Transverse colon (tissue), 4 donors: ENCODE measurements around the gene TCF7L2.

ENCODE experiments used
- CTCF ChIP-seq, 5 experiments: fragments of 200-600 bp in 3 of 5; fragments of 450-650 bp in 2 of 5; sonication (generic) in 3 of 5; IDR thresholded peaks; 1 replicate in 2 of 5; 2 replicates in 3 of 5; pipeline ENCODE4 v1.5.1; 2016 to 2017; ENCODE audit warnings: antibody characterized with exemption in 5 of 5, inconsistent platforms in 3 of 5, mild to moderate bottlenecking in 2 of 5, moderate library complexity in 1 of 5
- POLR2A ChIP-seq: fragments of 450-650 bp; IDR thresholded peaks from one replicate; pipeline ENCODE4 v1.6.1; 2016; ENCODE audit warnings: antibody characterized with exemption, mild to moderate bottlenecking, moderate library complexity
- POLR2AphosphoS5 ChIP-seq, 3 donors: sonication (generic); formaldehyde crosslinking; IDR thresholded peaks; one replicate each; pipeline ENCODE4 v1.6.1; 2016; ENCODE audit warnings: antibody characterized with exemption in 3 of 3

GRCh38 chr10:112972606-112973005 is 22.6 kb downstream of the TCF7L2 start:
- no peak for TF ChIP-seq CTCF (IDR thresholded peaks at IDR 0.05)
- no peak for TF ChIP-seq POLR2A
- no peak for TF ChIP-seq POLR2AphosphoS5 (IDR thresholded peaks at IDR 0.05)
